ENCODE data around the gene REV3L. TPM values are rescaled to one million over a fixed set of nuclear protein-coding genes. Genes with fewer than 3 reads are reported as not detected.

Gene REV3L
- total RNA-seq, 1 experiment from 2014 or later: 12.8 TPM

DNA sequence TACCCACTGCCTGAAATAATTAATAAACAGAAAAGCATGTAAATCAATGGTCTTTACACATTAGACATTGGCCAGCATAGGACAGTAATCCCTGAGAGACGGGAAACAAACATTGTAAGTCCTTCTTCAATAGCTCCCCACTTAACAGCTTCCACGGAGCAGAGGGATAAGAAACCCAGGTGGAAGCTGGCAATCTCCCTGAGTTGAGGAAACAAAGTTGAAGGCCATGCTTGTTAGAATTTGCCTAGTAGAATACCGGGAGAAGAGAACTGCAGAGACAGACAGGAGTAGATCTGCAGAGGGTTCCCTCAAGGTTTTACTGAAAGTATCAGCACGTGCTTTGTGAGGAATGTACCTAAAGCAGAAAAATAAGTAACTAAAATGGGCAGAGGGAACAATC, 33.9 kb downstream of the REV3L start:
- H2AFZ ChIP-seq (ENCODE audit: low read depth, low read length, poor library complexity, severe bottlenecking): no peak overlapping the region
- H3K9me3 ChIP-seq (ENCODE audit: control insufficient read depth in 1 of 2, insufficient read depth in 1 of 2, low read depth in 1 of 2, low read length in 2 of 2): no peaks in the 10 kb centered on the region
- ChIA-PET RAD21 (ENCODE audit: low non-redundant PET in 1 of 2, low total read pairs in 2 of 2, uncharacterized antibody in 2 of 2, unreplicated experiment in 2 of 2) (no interaction called here), CTCF (no interaction called here), POLR2A (no interaction called here)
- TF ChIP-seq EZH2 (IDR thresholded peaks at IDR 0.05) (no peak), TCF7L2 (IDR thresholded peaks at IDR 0.05; ENCODE audit: borderline replicate concordance, extremely low read depth, insufficient read depth, insufficient read length) (no peak), CBX3 (IDR thresholded peaks at IDR 0.05; ENCODE audit: low read depth) (no peak)
- BruUV-seq (replicated peaks): no TSS peak
- intact Hi-C loops (cut with micrococcal nuclease): no loop called here
- H4K20me1 ChIP-seq (ENCODE audit: insufficient read depth): no peaks in the 10 kb centered on the region; the same call in 1 of the 2 replicates
- no peaks in the 10 kb centered on the region for H3K36me3 ChIP-seq (ENCODE audit: control insufficient read depth in 1 of 2, insufficient read depth in 2 of 2, low read length in 2 of 2)
- H3K79me2 ChIP-seq (ENCODE audit: insufficient read depth, low read length): peaks cover 79% of the 10 kb centered on the region
- no peak overlapping the region for H3K4me3 ChIP-seq (replicated peaks in 1 of 2; ENCODE audit: low read depth in 1 of 2, low read length in 2 of 2)
- no peak overlapping the region for H3K27ac ChIP-seq (ENCODE audit: low read depth, low read length)
- DNase-seq (ENCODE audit: low read depth, low spot score): no peak
- no peaks in the 10 kb centered on the region for H3K9me2 ChIP-seq (ENCODE audit: insufficient read depth)
- no peaks in the 10 kb centered on the region for H3K4me1 ChIP-seq (ENCODE audit: control insufficient read depth in 1 of 2, insufficient read depth in 2 of 2, low read length in 2 of 2)
- no peak overlapping the region for H3K4me2 ChIP-seq (ENCODE audit: low read length)
- H3K9ac ChIP-seq (ENCODE audit: low read length): no peak overlapping the region
- no peaks in the 10 kb centered on the region for H3K27me3 ChIP-seq (ENCODE audit: insufficient read depth, low read length)
- no peak for ATAC-seq

DNA sequence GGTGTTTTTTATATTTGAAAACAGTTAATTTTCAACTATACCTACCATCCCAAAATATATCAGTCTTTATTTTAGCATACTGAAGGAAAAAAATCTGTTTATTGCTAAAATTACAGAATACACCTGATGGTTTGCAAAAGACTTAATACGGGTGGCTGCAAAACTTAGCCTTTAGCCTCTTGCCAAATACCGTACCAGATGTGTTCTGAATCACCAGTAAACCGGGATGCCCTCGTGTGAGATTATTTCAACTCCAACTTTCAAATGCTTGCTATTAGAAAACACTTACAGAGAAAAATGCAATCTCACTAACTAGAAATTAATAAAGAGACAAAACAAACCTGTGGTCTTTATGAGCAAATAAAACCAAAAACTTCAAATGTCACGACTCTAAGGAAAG, 36.0 kb downstream of the REV3L start:
- no peak for DNase-seq (ENCODE audit: low read depth, low spot score)
- Histone ChIP-seq H3K9me2 (ENCODE audit: insufficient read depth) (no peaks in the 10 kb centered on the region), H3K4me1 (ENCODE audit: control insufficient read depth in 1 of 2, insufficient read depth in 2 of 2, low read length in 2 of 2) (no peaks in the 10 kb centered on the region), H3K27me3 (ENCODE audit: insufficient read depth, low read length) (no peaks in the 10 kb centered on the region), H4K20me1 (ENCODE audit: insufficient read depth) (no peaks in the 10 kb centered on the region; the same call in 1 of the 2 replicates), H3K36me3 (ENCODE audit: control insufficient read depth in 1 of 2, insufficient read depth in 2 of 2, low read length in 2 of 2) (no peaks in the 10 kb centered on the region), H3K27ac (ENCODE audit: low read depth, low read length) (no peak overlapping the region), H3K9ac (ENCODE audit: low read length) (no peak overlapping the region), H3K4me3 (replicated peaks in 1 of 2; ENCODE audit: low read depth in 1 of 2, low read length in 2 of 2) (no peak overlapping the region), H3K79me2 (ENCODE audit: insufficient read depth, low read length) (peaks cover 82% of the 10 kb centered on the region), H3K4me2 (ENCODE audit: low read length) (no peak overlapping the region), H3K9me3 (ENCODE audit: control insufficient read depth in 1 of 2, insufficient read depth in 1 of 2, low read depth in 1 of 2, low read length in 2 of 2) (no peaks in the 10 kb centered on the region), H2AFZ (ENCODE audit: low read depth, low read length, poor library complexity, severe bottlenecking) (no peak overlapping the region)
- RAD21 ChIA-PET (ENCODE audit: low non-redundant PET in 1 of 2, low total read pairs in 2 of 2, uncharacterized antibody in 2 of 2, unreplicated experiment in 2 of 2): no interaction called here
- intact Hi-C loops (cut with micrococcal nuclease): no loop called here
- CTCF ChIA-PET: no interaction called here
- no peak for ATAC-seq
- no TSS peak for BruUV-seq (replicated peaks)
- TF ChIP-seq EZH2phosphoT487 (IDR thresholded peaks at IDR 0.05; ENCODE audit: borderline replicate concordance) (no peak), ELF1 (IDR thresholded peaks at IDR 0.05; ENCODE audit: borderline replicate concordance, low read depth) (no peak), EZH2 (IDR thresholded peaks at IDR 0.05) (no peak), SIN3A (IDR thresholded peaks at IDR 0.05; ENCODE audit: low read depth) (no peak), SP1 (IDR thresholded peaks at IDR 0.05; ENCODE audit: low read depth) (no peak), TCF7L2 (IDR thresholded peaks at IDR 0.05; ENCODE audit: borderline replicate concordance, extremely low read depth, insufficient read depth, insufficient read length) (no peak), EGR1 (IDR thresholded peaks at IDR 0.05; ENCODE audit: low read depth) (no peak), POLR2AphosphoS5 (IDR thresholded peaks at IDR 0.05; ENCODE audit: low read depth, low read length) (no peak), POLR2A (IDR thresholded peaks at IDR 0.05; ENCODE audit: borderline replicate concordance, extremely low read depth, insufficient read depth, insufficient read length) (no peak), SRF (IDR thresholded peaks at IDR 0.05; ENCODE audit: low read depth) (no peak), RAD21 (IDR thresholded peaks at IDR 0.05; ENCODE audit: low read depth) (no peak), ZNF274 (IDR thresholded peaks at IDR 0.05; ENCODE audit: low read depth, low read length) (no peak)
- TF ChIP-seq, protein P1, sequence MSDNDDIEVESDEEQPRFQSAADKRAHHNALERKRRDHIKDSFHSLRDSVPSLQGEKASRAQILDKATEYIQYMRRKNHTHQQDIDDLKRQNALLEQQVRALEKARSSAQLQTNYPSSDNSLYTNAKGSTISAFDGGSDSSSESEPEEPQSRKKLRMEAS (IDR thresholded peaks at IDR 0.05): no peak
- TF ChIP-seq, protein P2, sequence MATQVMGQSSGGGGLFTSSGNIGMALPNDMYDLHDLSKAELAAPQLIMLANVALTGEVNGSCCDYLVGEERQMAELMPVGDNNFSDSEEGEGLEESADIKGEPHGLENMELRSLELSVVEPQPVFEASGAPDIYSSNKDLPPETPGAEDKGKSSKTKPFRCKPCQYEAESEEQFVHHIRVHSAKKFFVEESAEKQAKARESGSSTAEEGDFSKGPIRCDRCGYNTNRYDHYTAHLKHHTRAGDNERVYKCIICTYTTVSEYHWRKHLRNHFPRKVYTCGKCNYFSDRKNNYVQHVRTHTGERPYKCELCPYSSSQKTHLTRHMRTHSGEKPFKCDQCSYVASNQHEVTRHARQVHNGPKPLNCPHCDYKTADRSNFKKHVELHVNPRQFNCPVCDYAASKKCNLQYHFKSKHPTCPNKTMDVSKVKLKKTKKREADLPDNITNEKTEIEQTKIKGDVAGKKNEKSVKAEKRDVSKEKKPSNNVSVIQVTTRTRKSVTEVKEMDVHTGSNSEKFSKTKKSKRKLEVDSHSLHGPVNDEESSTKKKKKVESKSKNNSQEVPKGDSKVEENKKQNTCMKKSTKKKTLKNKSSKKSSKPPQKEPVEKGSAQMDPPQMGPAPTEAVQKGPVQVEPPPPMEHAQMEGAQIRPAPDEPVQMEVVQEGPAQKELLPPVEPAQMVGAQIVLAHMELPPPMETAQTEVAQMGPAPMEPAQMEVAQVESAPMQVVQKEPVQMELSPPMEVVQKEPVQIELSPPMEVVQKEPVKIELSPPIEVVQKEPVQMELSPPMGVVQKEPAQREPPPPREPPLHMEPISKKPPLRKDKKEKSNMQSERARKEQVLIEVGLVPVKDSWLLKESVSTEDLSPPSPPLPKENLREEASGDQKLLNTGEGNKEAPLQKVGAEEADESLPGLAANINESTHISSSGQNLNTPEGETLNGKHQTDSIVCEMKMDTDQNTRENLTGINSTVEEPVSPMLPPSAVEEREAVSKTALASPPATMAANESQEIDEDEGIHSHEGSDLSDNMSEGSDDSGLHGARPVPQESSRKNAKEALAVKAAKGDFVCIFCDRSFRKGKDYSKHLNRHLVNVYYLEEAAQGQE (IDR thresholded peaks at IDR 0.05; ENCODE audit: low read depth): no peak
- TF ChIP-seq, protein P3, sequence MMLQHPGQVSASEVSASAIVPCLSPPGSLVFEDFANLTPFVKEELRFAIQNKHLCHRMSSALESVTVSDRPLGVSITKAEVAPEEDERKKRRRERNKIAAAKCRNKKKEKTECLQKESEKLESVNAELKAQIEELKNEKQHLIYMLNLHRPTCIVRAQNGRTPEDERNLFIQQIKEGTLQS (IDR thresholded peaks at IDR 0.05): no peak
- TF ChIP-seq, protein P4, sequence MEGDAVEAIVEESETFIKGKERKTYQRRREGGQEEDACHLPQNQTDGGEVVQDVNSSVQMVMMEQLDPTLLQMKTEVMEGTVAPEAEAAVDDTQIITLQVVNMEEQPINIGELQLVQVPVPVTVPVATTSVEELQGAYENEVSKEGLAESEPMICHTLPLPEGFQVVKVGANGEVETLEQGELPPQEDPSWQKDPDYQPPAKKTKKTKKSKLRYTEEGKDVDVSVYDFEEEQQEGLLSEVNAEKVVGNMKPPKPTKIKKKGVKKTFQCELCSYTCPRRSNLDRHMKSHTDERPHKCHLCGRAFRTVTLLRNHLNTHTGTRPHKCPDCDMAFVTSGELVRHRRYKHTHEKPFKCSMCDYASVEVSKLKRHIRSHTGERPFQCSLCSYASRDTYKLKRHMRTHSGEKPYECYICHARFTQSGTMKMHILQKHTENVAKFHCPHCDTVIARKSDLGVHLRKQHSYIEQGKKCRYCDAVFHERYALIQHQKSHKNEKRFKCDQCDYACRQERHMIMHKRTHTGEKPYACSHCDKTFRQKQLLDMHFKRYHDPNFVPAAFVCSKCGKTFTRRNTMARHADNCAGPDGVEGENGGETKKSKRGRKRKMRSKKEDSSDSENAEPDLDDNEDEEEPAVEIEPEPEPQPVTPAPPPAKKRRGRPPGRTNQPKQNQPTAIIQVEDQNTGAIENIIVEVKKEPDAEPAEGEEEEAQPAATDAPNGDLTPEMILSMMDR (IDR thresholded peaks at IDR 0.05 in 2 of 3, conservative IDR thresholded peaks at IDR 0.05 in 1 of 3; ENCODE audit: borderline replicate concordance in 1 of 3, insufficient read depth in 1 of 3, low read depth in 2 of 3, low read length in 2 of 3): no peak
- POLR2A ChIA-PET: no interaction called here
